Measurements from ENCODE around the gene TMEM9. TPM values are rescaled to one million over a fixed set of nuclear protein-coding genes. Genes with fewer than 3 reads are reported as not detected.

The TMEM9 gene
- total RNA-seq, 2 donors from 2014 or later, result 131 to 164 TPM

DNA sequence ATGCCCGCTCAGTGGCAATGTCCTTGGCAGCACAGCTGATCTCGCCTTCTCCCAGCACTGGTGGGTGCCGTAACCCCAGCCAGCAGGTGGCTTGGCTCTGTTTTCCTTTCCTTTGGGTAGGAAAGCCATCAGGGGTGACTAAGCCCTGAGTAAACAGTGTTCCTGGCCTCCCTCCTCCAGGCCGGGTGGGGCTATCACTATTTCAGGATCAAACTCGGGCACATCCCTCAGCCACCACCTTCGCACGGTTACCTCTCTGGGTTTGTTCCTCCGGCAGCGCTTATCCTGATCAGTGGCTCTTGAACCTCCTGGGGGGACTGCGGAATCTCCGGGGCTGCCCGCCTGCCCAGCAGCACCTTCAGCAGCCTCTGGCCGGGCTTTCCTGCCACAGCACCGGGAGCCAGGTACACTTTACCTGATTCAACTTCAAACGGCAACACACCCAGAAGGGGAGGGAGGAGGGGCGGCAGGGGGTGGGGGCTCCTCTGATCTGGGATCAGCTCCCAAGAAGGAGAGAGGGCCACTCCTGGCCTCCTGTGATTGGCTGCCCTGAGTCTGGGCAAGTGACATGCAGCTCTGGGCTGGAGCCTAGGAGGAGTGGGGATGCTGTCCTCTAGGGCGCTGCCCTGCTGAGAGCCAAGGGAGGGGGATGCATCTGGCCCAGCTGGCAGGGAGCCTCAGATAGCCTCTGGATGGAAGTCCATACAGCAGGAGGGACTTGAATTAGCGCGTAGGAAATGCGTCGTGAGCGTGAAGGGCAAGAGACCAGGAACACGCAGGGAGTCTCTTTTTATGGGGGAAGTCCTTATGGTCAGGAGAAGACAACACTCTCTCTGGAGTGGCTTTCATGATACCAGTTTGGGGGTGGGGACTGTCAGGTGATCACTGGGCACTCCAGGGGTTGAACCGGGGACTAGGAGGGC is 27.2 kb downstream of the TMEM9 start, which contains the start of gene ASCL5:
ASCL5 (minus strand) TSS at position 353 of the 923 bp plus-strand sequence. CDS start 11,812 bp downstream, outside the sequence.
- no peaks in the 10 kb centered on the region for H3K36me3 ChIP-seq
- H3K4me3 ChIP-seq, result no peak within 1 kb of the TSS
- intact Hi-C loops (cut with DNase I), result no loop called here
- DNase-seq (ENCODE audit: low spot score), result no peak
- H3K4me1 ChIP-seq (replicated peaks), result no peaks in the 10 kb centered on the region
- 61% methylated on average over 24 of the region's 24 CpGs for WGBS
- no peaks in the 10 kb centered on the region for H3K9me3 ChIP-seq
- no peaks in the 10 kb centered on the region for H3K27me3 ChIP-seq (replicated peaks; ENCODE audit: insufficient read depth)
- no peak within 1 kb of the TSS for H3K27ac ChIP-seq
- TF ChIP-seq POLR2A (IDR thresholded peaks at IDR 0.05), result no peak
- TF ChIP-seq POLR2AphosphoS5 (IDR thresholded peaks at IDR 0.05), result no peak
- TF ChIP-seq, protein P1, sequence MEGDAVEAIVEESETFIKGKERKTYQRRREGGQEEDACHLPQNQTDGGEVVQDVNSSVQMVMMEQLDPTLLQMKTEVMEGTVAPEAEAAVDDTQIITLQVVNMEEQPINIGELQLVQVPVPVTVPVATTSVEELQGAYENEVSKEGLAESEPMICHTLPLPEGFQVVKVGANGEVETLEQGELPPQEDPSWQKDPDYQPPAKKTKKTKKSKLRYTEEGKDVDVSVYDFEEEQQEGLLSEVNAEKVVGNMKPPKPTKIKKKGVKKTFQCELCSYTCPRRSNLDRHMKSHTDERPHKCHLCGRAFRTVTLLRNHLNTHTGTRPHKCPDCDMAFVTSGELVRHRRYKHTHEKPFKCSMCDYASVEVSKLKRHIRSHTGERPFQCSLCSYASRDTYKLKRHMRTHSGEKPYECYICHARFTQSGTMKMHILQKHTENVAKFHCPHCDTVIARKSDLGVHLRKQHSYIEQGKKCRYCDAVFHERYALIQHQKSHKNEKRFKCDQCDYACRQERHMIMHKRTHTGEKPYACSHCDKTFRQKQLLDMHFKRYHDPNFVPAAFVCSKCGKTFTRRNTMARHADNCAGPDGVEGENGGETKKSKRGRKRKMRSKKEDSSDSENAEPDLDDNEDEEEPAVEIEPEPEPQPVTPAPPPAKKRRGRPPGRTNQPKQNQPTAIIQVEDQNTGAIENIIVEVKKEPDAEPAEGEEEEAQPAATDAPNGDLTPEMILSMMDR (IDR thresholded peaks at IDR 0.05), result peak in 1 of 4 experiments; percentile 19

DNA sequence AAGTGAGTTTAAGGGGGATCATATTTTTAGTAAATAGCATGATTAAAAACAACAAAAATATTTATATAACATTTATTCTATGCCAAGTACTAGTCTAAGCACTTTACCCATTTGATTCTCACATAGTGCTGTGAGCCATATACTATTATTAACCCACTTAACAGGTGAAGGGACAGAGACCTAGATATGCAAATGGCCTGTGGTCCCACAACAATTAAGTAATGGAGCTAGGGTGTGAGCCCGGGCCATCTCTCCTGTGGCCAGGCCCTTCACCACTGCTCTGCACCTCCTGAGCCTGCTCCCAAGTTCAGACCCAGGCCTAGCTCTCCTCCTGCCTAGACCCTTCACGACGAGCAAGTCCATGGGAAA is 27.8 kb downstream of the TMEM9 start:
- Histone ChIP-seq H3K27ac (no peak overlapping the region), H3K4me1 (replicated peaks) (no peaks in the 10 kb centered on the region), H3K4me3 (no peak overlapping the region), H3K27me3 (replicated peaks; ENCODE audit: insufficient read depth) (no peaks in the 10 kb centered on the region), H3K36me3 (no peaks in the 10 kb centered on the region), H3K9me3 (no peaks in the 10 kb centered on the region)
- TF ChIP-seq POLR2AphosphoS5 (IDR thresholded peaks at IDR 0.05) (no peak), POLR2A (IDR thresholded peaks at IDR 0.05) (no peak)
- TF ChIP-seq, protein P1 (IDR thresholded peaks at IDR 0.05), result no peak
- 67% methylated on average over 3 of the region's 3 CpGs for WGBS
- DNase-seq (ENCODE audit: low spot score), result no peak
- intact Hi-C loops (cut with DNase I), result no loop called here

DNA sequence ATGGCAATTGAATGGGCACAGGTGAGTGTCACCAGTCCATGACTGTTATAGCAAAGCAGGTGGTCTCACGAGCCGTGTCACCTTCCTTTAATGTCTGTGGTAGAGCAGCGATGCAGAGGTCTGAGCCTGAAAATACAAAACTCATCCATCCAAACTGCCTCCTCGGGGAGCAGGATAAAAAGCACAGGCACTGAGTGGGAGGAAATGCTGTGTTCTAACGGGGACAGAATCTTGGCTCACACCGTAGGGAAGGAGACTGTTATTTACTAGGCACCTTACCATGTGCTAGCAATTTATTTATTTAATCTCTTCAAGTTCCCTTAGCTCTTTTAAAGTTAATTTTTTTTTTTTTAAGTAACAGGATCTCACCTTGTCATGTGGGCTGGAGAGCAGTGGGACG is 28.5 kb downstream of the TMEM9 start:
- Histone ChIP-seq H3K4me3 (no peak overlapping the region), H3K27me3 (replicated peaks; ENCODE audit: insufficient read depth) (no peaks in the 10 kb centered on the region), H3K4me1 (replicated peaks) (no peaks in the 10 kb centered on the region), H3K36me3 (no peaks in the 10 kb centered on the region), H3K9me3 (no peaks in the 10 kb centered on the region), H3K27ac (no peak overlapping the region)
- DNase-seq (ENCODE audit: low spot score), result no peak
- intact Hi-C loops (cut with DNase I), result no loop called here
- WGBS, result 25% methylated on average over 7 of the region's 7 CpGs
- TF ChIP-seq, protein P1 (IDR thresholded peaks at IDR 0.05), result no peak
- TF ChIP-seq POLR2A (IDR thresholded peaks at IDR 0.05) (no peak), POLR2AphosphoS5 (IDR thresholded peaks at IDR 0.05) (peak; percentile 44)

DNA sequence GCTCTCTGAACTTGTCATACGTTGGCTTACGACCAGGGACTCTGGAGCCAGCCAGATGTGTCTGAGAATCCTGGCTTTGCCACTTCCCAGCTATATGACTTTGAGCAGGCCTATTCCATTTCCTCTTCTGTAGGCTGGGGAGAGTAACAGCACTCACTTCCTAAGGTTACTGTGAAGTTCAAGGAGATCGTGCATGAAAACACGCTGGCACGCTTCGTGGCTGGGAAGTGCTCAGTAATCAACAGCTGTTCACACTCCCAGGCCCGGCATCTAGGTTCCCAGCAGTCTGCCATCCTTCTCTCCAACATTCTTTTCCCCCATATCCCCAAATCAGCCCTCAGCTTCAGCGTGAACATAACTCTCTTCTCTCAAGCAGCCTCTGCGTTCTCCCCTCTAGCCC is 29.3 kb downstream of the TMEM9 start:
- intact Hi-C loops (cut with DNase I), result no loop called here
- 68% methylated on average over 9 of the region's 9 CpGs for WGBS
- no peak for DNase-seq (ENCODE audit: low spot score)
- H3K4me1 ChIP-seq (replicated peaks), result no peaks in the 10 kb centered on the region
- H3K9me3 ChIP-seq, result no peaks in the 10 kb centered on the region
- H3K27ac ChIP-seq, result no peak overlapping the region
- H3K4me3 ChIP-seq, result no peak overlapping the region
- H3K36me3 ChIP-seq, result no peaks in the 10 kb centered on the region
- no peak for TF ChIP-seq POLR2A (IDR thresholded peaks at IDR 0.05)
- no peak for TF ChIP-seq POLR2AphosphoS5 (IDR thresholded peaks at IDR 0.05)
- TF ChIP-seq, protein P1 (IDR thresholded peaks at IDR 0.05), result no peak
- H3K27me3 ChIP-seq (replicated peaks; ENCODE audit: insufficient read depth), result no peaks in the 10 kb centered on the region

DNA sequence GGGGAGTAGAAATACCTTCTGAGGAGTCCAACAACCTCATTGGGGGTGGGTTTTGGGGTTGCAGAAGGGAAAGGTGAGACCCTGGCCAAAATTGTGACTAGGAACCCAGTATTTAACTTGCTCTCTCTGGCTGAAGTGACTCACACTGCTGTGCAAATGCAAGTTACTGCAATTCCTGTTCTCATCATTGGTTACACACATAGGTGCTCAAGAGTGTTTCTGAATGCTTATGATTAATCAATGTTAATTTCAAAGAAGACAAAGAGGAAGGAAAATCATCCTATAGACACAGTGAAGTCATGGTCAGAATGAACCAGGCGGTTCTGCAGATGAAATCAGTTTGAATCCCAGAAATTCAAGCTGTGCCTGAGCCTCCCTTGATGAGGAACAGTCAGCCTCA is 30.4 kb downstream of the TMEM9 start:
- Histone ChIP-seq H3K27ac (no peak overlapping the region), H3K4me1 (replicated peaks) (no peaks in the 10 kb centered on the region), H3K27me3 (replicated peaks; ENCODE audit: insufficient read depth) (no peaks in the 10 kb centered on the region), H3K4me3 (no peak overlapping the region), H3K36me3 (no peaks in the 10 kb centered on the region), H3K9me3 (no peaks in the 10 kb centered on the region)
- no peak for DNase-seq (ENCODE audit: low spot score)
- intact Hi-C loops (cut with DNase I), result no loop called here
- no peak for TF ChIP-seq POLR2AphosphoS5 (IDR thresholded peaks at IDR 0.05)
- TF ChIP-seq POLR2A (IDR thresholded peaks at IDR 0.05), result no peak
- TF ChIP-seq, protein P1 (IDR thresholded peaks at IDR 0.05), result no peak
- WGBS, result 97% methylated on average over 1 of the region's 1 CpG
